HG03135 (cell line): ENCODE measurements around the gene ST6GALNAC5.

Experiments used
- ATAC-seq: cut with Tn5 transposase; IDR thresholded peaks from one replicate; pipeline ENCODE4 v1.9.1; 2021; ENCODE audit warnings: mild to moderate bottlenecking, moderate library complexity; ENCODE audit not compliant: unreplicated experiment

ST6GALNAC5 gene

GRCh38 chr1:76998582-76999223 is 131.4 kb downstream of the ST6GALNAC5 start:
- ATAC-seq = no peak

DNA sequence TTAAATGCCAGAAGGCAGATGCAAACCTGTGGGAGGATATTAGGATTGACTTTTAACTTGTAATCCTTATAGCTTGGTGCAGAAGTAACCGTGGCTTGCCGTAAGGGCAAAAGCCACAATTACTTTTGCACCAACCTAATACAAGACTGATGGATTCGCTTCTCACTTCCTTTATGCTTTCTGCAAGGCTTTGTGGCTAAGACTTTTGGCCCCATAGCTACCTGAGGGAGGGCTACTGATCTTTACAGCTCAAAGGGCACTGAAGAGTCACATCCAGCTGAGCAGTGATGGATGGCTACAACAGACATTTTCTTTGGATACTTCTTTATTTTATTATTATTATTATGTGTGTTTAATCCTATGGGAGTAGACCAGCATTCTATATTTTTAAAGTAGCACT is 140.4 kb downstream of the ST6GALNAC5 start:
- no peak for ATAC-seq

- no peak for ATAC-seq
Measured at GRCh38 chr1:77010937-77011336, 143.7 kb downstream of the ST6GALNAC5 start.

- ATAC-seq = no peak
Measured at GRCh38 chr1:77012066-77012465, 144.8 kb downstream of the ST6GALNAC5 start.

DNA sequence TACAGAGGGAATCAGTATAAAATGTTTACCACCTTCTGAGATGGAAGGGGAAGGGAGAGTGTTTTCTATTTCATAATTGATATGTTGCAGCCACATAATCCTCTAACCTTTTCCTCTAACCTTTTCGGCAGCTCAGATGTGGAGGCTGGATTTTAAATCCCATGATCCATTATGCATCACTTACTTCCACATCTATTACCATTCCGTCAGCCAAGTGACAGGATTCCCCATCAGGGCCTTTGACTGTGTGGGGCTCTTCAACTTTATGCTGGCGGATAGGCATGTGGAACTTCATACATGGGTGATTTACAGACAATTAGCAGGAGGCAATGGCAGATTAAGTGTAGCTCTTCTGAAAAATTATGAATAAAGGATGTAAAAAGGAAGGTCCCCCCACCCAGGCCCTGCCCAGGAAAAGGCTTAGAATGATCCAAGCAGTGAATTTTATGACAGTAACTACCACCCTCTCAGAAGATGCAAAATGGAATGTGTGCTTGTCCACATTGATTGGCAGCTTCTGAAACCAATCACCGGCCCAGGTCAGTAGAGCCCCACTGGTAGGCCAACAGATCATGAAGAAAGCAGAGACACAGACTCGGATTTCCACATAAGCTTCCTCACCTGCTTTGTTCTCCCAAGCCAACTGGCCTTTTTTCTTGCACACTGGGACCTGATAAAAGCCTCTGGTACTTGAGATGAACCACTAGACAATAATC is 147.0 kb downstream of the ST6GALNAC5 start:
- ATAC-seq = no peak

DNA sequence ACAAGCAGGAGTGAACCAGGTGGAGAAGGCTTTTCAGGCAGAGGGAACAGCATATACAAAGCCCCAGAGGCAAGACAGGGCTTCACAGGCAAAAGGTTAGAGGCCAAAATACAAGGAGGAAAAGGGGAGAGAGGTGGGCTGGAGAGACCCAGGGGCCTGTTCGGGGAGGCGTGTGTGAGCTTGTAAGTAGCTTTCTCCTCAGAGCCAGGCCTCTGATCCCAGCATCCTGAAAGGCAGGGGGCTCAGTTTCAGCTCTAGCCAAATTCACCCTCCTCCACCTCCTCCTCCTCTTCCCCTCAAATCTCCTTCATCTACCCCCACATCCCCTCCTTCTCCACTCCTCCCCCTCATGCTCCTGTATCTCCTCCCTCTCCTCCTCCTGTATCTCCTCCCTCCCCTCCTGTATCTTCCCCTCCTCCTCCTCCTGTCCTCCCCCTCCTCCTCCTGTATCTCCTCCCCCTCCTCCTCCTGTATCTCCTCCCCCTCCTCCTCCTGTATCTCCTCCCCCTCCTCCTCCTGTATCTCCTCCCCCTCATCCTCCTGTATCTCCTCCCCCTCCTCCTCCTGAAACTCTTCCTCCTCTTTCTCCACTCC is 148.6 kb downstream of the ST6GALNAC5 start:
- ATAC-seq = no peak

DNA sequence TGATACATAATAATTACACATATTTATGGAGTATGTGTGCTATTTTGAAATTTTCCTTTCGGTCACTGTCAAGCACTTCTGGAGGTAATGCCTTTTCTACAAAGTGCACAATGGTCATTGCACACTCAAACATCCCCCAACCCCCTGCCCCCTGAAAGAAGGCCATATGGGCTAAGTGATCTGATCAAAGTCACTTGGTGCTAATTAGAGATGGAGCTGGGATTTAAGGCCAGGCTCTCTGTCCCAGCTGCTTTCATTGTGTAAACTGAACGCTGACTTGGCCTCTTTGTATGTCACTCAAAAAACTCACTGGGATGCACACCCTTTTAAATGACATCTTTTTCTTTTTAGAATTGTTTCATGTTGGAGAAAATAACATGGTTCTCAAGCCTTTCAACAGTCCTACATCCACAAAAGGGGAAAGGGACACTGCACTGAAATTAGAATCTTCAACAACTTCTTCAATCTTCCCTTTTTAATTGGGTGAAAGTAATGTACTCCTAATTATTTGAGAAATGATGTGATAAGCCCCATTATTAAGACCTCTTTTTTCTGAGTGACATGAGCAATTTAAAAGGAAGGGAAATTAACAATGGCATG is 149.2 kb downstream of the ST6GALNAC5 start:
- no peak for ATAC-seq

- no peak for ATAC-seq
Measured at GRCh38 chr1:77018311-77018710, 151.0 kb downstream of the ST6GALNAC5 start.

DNA sequence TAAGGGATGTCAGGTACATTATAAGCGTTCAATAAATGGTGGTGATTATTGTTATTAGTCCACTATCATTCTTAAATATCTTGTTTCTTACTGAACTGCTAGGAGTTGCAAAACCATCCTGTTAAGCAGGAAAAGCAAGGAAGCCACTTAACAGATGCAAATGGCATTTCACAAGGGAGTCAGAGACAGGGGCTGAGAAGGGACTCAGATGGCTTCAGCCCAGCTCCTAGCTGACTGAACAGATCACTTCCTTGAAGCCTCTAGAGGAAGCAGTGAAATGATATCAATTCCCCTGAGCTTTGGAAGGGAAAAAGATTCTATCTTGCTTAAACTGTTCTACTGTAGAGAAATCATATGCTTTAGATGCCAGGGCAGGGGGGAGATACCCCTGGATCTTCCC is 151.5 kb downstream of the ST6GALNAC5 start:
- no peak for ATAC-seq

- ATAC-seq = no peak
Measured at GRCh38 chr1:77021732-77022131, 154.5 kb downstream of the ST6GALNAC5 start.

- ATAC-seq = no peak
Measured at GRCh38 chr1:77024500-77024899, 157.2 kb downstream of the ST6GALNAC5 start.

- no peak for ATAC-seq
Measured at GRCh38 chr1:77025599-77025998, 158.3 kb downstream of the ST6GALNAC5 start.

DNA sequence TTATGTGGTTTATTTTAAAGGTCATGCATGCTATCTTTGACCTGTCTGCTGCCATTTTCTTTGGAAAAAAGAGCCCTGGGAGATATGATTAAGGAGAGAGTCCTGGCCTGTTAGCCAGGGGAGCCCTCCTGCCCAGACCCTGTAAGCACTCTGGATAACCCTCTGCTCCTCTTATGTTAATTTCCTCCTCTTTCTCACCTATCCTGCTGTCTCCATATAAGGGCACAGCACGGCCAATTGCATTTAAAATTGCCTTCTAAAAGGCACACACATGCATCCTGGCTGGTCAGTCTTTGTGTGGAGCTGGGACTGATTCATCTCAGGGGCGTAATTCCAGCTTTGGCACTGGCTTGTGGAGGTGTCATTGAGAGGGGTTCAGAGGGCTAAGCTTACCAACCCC is 158.9 kb downstream of the ST6GALNAC5 start:
- no peak for ATAC-seq

- ATAC-seq = no peak
Measured at GRCh38 chr1:77026640-77027039, 159.4 kb downstream of the ST6GALNAC5 start.

DNA sequence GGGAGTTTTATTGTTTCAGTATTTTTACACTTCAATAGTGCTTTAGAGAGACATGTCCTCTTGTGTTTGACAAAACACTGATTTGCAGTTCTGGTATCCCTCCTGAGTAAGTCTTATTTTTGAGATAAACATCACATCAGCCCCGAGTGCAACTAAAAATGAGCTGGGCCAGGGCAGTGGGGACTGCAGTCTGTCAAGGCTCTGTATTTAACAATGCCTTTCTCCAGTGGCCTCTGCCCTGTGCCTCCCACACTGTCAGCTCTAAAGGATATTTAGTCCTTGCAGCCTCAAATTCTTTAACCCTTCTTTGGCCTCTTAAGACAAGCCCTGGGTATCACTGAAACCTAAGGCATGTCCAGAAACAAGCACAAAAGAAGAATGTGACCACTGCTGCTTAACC is 160.6 kb downstream of the ST6GALNAC5 start:
- ATAC-seq = no peak

- ATAC-seq = no peak
Measured at GRCh38 chr1:77030401-77031105, 163.3 kb downstream of the ST6GALNAC5 start.

DNA sequence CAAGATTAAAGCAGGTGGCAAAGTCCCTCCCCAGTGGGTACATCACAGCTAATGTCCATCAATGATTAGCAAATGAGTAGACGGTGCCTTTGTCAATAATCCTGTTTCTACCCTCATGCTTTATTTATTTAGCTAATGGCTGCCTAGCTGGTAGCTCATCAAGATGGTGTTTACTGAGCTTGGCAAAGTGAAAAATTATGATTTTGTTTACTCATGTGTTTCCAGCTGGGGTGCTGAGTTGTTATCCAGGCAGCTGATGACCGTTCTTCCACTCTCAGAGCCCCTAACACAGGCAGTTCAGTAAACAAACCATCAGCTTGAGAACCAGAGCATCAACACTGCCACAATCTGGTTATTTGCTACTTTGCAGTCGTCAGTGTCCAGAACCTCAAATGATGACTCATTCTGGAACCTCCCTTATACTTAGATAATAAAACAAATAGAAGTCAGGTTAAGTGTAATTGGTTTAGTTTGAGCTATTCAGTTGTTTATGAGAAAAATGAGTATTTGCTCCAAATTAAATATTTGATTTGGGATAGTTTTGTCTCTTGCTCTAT is 163.9 kb downstream of the ST6GALNAC5 start:
- ATAC-seq = no peak

DNA sequence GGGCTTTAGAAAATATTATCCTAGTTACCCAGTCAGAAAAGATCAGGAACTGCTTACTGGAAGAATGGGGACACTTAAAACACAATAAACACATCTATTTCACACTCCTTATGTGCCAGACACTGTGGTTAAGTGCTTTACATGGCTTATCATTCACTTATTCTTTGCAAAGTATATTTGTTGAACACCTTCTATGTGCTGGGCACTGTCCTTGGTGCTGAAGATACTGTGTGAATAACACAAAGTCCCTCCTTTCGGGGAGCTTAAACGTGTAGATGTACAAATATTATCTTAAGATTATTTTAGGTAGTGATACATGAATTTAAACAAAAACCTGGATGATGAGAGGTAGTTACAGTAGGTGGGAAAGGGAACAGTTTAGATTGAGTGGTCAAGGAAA is 169.3 kb downstream of the ST6GALNAC5 start:
- no peak for ATAC-seq

- ATAC-seq = no peak
Measured at GRCh38 chr1:77037038-77037437, 169.8 kb downstream of the ST6GALNAC5 start.

GRCh38 chr1:77038000-77038399 is 170.7 kb downstream of the ST6GALNAC5 start:
- no peak for ATAC-seq

- no peak for ATAC-seq
Measured at GRCh38 chr1:77039111-77039510, 171.8 kb downstream of the ST6GALNAC5 start.
